HL-60/S4 treated with phorbol 12-myristate 13-acetate at 8.2 ng/mL for 4 days and 3 days (cell line): ENCODE data around the gene SLC5A4.
"Not testable (repeated sequence)": the region's sequence is repeated elsewhere in the genome, so short reads cannot be mapped to it uniquely, and the experiment has no call there.

Experiments used
- in situ Hi-C: fragments of 300-500 bp; cut with MboI; formaldehyde crosslinking; loops from 2 replicates; pipeline ENCODE4 v1.15.0; 2022; ENCODE audit warnings: low sequenced_read_pairs

SLC5A4 gene

DNA sequence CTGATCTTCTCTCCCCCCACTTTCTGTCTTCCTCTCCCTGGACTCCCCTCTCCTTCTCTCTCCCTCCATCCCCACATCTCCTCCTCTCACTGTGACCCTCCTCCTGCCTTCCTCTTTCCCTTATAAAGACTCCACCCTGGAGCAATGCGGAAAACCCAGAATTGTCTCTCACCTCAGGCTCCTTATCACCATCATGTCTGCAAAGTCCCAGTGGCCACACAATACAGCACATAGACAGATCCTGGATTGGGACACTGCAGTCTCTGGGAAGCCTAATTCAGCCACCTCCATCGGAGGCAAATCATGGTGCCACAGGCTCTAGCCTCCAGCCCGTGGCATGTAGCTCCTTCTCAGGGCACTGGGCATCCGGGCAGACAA is 53.0 kb downstream of the SLC5A4 start:
- in situ Hi-C loops = no loop called here

DNA sequence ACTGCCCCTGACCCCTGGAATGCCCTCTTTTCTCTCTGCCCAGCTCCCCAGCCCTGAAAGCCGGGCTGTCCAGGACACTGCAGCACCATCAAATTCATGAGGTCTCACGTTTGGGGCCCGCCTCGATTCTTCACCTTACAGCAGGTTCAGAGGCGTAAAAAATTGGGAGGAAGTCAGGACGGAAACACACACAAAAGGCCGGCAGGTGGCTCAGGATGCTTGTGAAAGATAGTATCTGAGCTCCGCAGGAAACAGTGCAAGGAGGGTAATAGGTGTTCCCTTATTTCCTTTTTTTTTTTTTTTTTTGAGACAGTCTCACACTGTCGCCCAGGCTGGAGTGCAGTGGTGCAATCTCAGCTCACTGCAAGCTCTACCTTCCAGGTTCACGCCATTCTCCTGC is 54.4 kb downstream of the SLC5A4 start:
- in situ Hi-C loops = no loop called here

DNA sequence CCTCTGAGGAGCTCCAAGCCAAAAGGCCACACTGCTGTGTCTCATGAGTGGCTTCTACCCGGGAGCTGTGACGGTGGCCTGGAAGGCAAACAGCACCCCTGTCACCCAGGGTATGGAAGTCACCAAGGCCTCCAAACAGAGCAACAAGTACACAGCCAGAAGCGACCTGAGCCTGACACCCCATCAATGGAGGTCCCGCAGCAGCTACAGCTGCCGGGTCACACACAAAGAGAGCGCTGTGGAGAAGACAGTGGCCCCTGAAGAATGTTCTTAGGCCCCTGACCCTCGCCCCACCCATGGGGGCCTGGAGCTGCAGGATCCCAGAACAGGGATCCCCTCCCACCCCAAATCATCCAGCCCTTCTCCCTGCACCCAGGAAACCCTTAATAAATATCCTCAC is 55.2 kb downstream of the SLC5A4 start:
- in situ Hi-C loops = no loop called here

DNA sequence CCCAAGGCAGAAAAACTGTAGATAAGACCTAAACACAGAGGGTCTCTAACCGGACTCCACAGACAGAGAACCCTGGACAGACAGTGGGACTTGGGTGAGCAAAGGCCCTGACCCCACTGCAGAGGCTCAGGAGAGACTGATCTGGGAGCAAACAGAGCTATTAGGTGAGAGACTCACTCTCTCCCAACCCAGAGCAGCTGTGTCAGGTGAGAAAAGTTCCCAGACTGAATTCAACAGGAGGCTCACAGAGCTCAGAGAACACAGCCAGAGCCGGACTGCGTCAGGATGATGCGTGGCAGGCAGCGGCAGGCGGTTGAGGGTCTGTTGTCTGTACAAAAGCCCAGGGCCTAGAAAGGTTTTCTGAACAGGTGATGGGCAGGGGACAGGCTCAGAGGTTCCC is 55.8 kb downstream of the SLC5A4 start:
- in situ Hi-C loops = no loop called here

GRCh38 chr22:32197553-32198226 is 57.5 kb downstream of the SLC5A4 start:
- in situ Hi-C loops = not testable (repeated sequence)

- in situ Hi-C loops = not testable (repeated sequence)
These were observed 59.2 kb downstream of the SLC5A4 start for GRCh38 chr22:32195900-32196299.

GRCh38 chr22:32193346-32193745 is 61.8 kb downstream of the SLC5A4 start:
- in situ Hi-C loops = not testable (repeated sequence)

DNA sequence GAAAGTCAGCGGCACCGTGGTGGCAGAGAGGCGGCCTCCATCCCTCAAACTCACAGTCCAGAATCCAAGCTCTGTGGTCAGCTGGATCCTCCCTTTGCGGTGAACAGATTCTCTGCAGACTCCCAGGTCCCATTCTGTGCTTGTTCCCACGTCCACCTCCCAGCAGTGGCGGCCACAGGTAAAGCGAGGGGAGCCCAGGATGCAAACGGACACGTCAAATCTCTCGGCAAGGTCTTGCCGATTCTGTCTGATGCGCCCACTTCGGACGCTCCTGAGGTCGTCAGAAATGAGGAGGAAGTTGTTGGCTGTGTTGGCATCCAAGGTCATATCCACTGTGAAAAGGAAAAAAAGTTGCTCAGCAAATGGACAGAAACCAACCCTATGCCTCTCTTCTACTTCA is 64.1 kb downstream of the SLC5A4 start:
- in situ Hi-C loops = not testable (repeated sequence)

DNA sequence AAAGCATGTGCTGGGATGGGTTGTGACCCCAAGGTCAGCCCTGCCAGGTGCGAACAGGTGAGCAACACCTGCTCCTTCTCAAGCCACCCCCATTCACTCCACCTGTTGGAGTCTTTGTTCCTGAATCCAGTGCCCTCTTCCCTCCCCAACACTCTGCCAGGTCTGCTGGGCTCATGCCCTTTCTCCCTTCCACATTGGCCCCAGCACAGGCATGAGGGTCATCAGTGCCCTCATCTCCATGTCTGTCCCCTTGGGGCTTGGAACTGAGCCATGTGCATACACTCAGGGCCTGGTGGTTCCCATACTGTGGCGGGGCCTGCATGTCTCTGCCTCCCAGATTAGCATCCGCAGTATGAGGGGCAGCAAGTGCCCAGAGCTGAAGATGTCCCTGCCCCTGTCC is 69.3 kb downstream of the SLC5A4 start:
- in situ Hi-C loops = no loop called here

DNA sequence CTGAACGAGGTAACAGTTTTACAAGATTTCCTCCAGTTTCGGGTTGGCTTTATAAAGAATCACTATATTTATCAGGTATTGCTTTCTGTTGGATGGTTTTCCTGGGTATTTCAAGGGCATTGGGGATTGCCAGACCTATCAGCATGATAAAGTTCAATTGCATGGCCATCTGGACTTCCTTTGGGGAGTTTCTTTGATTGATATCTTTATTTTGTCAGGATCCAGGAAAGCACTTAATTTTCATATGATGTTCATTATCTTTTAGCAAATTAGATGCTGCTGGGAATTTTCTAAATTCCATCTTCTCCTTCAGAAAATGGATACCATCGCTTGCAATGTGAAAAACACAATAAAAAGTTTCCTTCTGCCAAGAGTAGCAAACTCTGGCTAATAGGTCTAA is 71.5 kb downstream of the SLC5A4 start:
- in situ Hi-C loops = no loop called here

DNA sequence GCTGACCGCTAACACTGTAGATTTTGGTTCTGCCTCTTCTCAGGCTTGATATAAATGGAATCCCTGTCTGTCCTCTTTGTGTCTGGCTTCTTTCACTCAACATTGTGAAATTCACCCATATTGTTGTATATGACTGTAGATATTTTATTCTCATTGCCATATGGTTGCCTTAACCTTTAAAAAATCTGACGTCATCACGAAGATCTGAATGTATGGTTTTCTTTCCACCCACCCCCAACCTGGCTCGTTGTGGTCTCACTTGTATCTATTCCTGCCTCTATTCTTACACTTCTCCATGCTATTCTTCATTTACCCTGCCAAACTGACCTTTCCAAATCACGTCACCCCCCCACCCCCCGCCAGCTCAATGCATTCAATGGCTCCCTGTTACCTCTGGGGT is 74.1 kb downstream of the SLC5A4 start:
- in situ Hi-C loops = no loop called here

- in situ Hi-C loops = no loop called here
These were observed 77.9 kb downstream of the SLC5A4 start for GRCh38 chr22:32177221-32177765.

DNA sequence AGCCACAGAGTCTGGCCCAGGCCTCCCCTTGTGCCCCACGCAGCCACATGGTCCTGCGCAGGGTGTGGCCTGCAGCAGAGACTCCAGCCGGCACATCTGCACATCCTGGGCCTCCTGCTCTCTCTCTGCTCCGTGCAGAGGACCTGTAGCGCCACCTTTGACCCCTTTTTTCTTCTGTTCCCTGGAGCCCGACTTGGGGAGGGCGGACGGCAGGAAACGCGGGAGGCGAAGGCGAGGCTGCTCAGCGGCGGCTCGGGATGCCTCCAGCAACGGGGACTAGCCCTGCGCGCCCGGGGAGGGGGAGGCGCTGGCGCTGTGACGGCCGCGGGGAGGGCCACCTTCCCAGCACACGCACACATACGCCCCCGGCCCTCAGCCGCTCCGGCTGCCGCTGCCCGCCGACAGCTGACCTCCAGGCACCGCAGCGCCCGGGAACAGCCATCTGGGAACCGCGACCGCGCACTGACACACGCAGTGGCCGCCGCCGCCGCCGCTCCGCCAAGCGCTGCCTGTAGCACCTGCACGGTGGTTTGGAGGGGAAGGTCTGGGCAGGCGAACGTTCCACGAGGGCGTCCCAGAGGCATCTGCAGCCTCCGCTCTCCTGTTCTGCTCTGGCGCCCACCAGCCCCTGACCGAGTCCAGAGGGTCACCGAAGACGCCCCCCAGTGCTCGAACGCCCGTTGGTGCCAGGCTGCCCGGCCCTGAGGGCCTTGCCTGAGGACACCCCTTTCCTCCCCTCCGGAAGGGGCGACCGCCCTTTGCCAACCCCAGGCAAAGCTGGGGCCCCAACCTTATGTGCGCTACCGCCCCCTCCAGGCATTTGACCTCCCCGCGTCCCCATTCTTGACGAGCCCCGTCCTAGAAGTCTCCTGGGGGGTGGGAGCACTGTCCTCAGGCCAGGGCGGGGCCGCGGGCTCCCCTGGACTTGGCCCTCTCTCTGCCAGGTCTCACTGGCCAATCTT is 79.2 kb downstream of the SLC5A4 start:
- in situ Hi-C loops = no loop called here

- in situ Hi-C loops = no loop called here
These were observed 80.0 kb downstream of the SLC5A4 start for GRCh38 chr22:32175115-32175514.
